SK-N-SH treated with all-trans-retinoic acid at 6 μM for 48 hours (cell line): ENCODE results near the gene SOX1.

Experiments used
- CSDC2 ChIP-seq: fragments of 250-450 bp; sonication (Bioruptor Pico); IDR thresholded peaks from 2 replicates; pipeline ENCODE4 v1.5.0; 2020; ENCODE audit warnings: mild to moderate bottlenecking, moderate library complexity
- POU6F1 ChIP-seq: fragments of 250-450 bp; sonication (Bioruptor Pico); IDR thresholded peaks from 2 replicates; pipeline ENCODE4 v1.8.0; 2021; ENCODE audit warnings: low read depth, mild to moderate bottlenecking, moderate library complexity, borderline replicate concordance
- ZFP30 ChIP-seq: fragments of 450-650 bp; formaldehyde crosslinking; IDR thresholded peaks from 2 replicates; pipeline ENCODE4 v1.5.0; 2022; ENCODE audit warnings: mild to moderate bottlenecking, moderate library complexity
- ZNF70 ChIP-seq: fragments of 450-650 bp; formaldehyde crosslinking; IDR thresholded peaks from 2 replicates; pipeline ENCODE4 v1.5.0; 2020; ENCODE audit warnings: mild to moderate bottlenecking, moderate library complexity
- TF ChIP-seq, protein P1 (sequence below): fragments of 250-450 bp; sonication (Bioruptor Pico); IDR thresholded peaks from 2 replicates; pipeline ENCODE4 v1.8.0; 2020; ENCODE audit warnings: mild to moderate bottlenecking, moderate library complexity, borderline replicate concordance
- TF ChIP-seq, protein P2 (sequence below): fragments of 250-450 bp; sonication (Bioruptor Pico); IDR thresholded peaks from 2 replicates; pipeline ENCODE4 v1.5.1; 2020; ENCODE audit warnings: low read depth, mild to moderate bottlenecking, moderate library complexity
- TF ChIP-seq, protein P3 (sequence below): fragments of 250-450 bp; sonication (Bioruptor Pico); IDR thresholded peaks from 2 replicates; pipeline ENCODE4 v1.5.0; 2020; ENCODE audit warnings: mild to moderate bottlenecking, moderate library complexity

DNA sequence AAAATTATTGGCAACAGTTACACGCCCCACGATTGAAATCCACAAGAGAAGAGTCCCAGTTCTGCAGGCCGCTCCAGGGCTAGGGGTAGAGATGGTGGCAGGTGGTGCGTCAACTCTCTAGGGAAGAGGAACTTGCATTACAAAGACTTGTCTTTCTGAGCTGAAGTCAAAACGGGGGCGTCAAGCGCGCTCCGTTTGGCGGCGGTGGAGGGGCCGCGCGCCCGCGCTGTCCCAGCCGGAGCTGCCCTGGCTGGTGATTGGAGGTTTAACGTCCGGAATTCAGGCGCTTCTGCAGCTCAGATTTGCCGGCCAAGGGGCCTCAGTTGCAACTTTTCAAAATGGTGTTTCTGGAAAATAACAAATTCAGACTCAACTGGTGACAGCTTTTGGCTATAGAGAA is 38.9 kb downstream of the SOX1 start:
- no peak for TF ChIP-seq POU6F1 (CRISPR knock-in tag)
- TF ChIP-seq, protein P1, sequence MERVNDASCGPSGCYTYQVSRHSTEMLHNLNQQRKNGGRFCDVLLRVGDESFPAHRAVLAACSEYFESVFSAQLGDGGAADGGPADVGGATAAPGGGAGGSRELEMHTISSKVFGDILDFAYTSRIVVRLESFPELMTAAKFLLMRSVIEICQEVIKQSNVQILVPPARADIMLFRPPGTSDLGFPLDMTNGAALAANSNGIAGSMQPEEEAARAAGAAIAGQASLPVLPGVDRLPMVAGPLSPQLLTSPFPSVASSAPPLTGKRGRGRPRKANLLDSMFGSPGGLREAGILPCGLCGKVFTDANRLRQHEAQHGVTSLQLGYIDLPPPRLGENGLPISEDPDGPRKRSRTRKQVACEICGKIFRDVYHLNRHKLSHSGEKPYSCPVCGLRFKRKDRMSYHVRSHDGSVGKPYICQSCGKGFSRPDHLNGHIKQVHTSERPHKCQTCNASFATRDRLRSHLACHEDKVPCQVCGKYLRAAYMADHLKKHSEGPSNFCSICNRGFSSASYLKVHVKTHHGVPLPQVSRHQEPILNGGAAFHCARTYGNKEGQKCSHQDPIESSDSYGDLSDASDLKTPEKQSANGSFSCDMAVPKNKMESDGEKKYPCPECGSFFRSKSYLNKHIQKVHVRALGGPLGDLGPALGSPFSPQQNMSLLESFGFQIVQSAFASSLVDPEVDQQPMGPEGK (CRISPR knock-in tag): no peak
- TF ChIP-seq, protein P2, sequence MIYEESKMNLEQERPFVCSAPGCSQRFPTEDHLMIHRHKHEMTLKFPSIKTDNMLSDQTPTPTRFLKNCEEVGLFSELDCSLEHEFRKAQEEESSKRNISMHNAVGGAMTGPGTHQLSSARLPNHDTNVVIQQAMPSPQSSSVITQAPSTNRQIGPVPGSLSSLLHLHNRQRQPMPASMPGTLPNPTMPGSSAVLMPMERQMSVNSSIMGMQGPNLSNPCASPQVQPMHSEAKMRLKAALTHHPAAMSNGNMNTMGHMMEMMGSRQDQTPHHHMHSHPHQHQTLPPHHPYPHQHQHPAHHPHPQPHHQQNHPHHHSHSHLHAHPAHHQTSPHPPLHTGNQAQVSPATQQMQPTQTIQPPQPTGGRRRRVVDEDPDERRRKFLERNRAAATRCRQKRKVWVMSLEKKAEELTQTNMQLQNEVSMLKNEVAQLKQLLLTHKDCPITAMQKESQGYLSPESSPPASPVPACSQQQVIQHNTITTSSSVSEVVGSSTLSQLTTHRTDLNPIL (CRISPR knock-in tag): no peak
- no peak for TF ChIP-seq CSDC2 (CRISPR knock-in tag)
- TF ChIP-seq, protein P3, sequence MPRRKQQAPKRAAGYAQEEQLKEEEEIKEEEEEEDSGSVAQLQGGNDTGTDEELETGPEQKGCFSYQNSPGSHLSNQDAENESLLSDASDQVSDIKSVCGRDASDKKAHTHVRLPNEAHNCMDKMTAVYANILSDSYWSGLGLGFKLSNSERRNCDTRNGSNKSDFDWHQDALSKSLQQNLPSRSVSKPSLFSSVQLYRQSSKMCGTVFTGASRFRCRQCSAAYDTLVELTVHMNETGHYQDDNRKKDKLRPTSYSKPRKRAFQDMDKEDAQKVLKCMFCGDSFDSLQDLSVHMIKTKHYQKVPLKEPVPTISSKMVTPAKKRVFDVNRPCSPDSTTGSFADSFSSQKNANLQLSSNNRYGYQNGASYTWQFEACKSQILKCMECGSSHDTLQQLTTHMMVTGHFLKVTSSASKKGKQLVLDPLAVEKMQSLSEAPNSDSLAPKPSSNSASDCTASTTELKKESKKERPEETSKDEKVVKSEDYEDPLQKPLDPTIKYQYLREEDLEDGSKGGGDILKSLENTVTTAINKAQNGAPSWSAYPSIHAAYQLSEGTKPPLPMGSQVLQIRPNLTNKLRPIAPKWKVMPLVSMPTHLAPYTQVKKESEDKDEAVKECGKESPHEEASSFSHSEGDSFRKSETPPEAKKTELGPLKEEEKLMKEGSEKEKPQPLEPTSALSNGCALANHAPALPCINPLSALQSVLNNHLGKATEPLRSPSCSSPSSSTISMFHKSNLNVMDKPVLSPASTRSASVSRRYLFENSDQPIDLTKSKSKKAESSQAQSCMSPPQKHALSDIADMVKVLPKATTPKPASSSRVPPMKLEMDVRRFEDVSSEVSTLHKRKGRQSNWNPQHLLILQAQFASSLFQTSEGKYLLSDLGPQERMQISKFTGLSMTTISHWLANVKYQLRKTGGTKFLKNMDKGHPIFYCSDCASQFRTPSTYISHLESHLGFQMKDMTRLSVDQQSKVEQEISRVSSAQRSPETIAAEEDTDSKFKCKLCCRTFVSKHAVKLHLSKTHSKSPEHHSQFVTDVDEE: no peak
- TF ChIP-seq ZFP30 (CRISPR knock-in tag): no peak
- no peak for TF ChIP-seq ZNF70
